HG03571 (cell line): Measurements from ENCODE around the gene FBN2.
"Not testable (repeated sequence)": the region's sequence is repeated elsewhere in the genome, so short reads cannot be mapped to it uniquely, and the experiment has no call there.

Experiments
- ATAC-seq: cut with Tn5 transposase; IDR thresholded peaks from one replicate; pipeline ENCODE4 v1.9.1; 2021; ENCODE audit not compliant: unreplicated experiment

Gene FBN2

DNA sequence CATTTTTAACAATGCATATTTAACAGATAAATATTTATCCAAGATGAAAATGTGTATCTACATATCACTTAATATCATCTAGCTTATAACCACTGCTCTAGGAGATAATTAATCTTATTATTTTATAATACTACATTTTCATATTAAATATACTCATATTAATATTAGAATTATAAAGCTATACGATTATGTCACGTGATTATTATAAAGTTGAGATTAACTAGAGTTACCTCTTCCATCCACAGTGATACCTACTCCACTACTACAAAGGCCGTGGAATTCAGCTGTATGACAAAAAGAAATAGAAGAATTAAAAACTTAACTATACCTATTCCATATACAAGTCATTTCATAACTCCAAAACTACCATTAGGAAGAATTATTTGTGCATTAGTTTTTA lies 171.9 kb downstream of the FBN2 start:
- ATAC-seq: no peak

DNA sequence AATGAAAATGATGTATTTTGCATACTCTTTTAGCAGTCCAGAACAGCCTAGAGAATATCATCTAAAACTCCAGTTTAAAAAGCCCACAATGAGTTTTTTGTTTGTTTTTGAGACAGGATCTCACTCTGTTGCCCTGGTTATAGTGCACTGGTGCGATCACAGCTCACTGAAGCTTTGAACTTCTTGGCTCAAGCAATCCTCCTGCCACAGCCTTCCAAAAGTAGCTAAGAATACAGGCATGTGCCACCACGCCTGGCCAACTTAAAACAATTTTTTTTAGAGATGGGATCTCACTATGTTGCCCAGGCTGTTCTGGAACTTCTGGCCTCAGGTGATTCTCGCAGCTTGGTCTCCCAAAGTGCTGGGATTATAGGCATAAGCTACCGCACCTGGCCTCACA lies 175.7 kb downstream of the FBN2 start:
- no peak for ATAC-seq

- no peak for ATAC-seq
These were observed 179.2 kb downstream of the FBN2 start for GRCh38 chr5:128358826-128359225.

DNA sequence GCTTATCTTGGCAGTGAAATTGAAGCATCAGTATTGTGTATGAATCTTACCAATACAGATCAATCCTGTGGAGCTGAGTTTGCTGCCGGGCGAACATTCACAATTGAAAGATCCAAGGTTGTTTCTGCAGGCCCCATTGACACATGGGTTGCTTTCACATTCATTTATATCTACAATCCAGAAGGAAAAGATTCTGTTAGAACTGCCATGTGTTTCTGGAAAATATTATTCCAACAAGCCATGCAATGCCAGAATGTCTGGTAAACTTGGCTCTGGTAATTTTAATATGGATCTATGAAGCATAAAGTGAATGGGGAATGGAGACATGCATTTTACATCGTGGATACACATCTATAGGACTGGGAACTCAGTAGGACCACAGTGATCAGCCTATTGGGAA lies 180.8 kb downstream of the FBN2 start:
- no peak for ATAC-seq

DNA sequence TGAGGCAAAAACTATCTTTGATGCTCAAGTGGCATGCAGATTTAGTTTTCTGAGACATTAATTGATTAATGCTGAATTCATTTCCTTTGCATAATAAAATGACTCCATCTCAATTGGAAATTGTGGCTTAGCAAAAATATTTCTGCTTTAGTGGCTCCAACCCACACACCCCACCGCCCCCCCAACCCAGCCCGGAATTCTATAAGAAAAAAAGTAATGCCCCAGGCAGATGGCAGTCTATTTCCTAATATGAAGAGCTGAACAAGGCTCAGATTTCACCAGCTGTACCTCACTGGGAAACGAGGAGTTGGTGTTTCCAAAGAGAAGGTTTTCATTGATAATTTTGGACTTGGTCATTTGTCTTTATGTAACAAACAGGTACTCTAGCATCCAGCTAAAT lies 182.1 kb downstream of the FBN2 start:
- no peak for ATAC-seq

- no peak for ATAC-seq
These were observed 184.5 kb downstream of the FBN2 start for GRCh38 chr5:128353441-128354107.

- no peak for ATAC-seq
These were observed 187.3 kb downstream of the FBN2 start for GRCh38 chr5:128350705-128351104.

GRCh38 chr5:128349044-128349858 lies 188.8 kb downstream of the FBN2 start:
- ATAC-seq: no peak

GRCh38 chr5:128346038-128346437 lies 192.0 kb downstream of the FBN2 start:
- ATAC-seq: no peak

DNA sequence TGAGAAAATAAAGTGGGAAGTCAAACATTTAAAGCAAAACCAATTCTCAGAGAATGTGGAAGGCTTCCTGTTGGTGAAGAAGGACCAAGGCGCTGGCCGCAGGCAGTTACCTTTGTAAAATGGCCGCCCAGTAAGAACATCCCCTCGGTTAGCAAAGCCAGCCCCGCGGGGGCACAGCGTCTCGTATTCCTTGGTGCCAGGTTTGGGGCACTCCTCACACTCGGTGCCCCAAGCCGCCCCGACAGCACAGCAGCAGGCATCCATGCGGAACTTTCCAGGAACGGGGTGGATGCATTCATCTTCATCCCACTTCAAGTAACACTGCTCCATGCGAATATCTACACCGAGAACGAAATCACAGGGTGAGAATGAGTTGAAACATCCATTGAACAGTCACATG lies 192.8 kb downstream of the FBN2 start:
- ATAC-seq: no peak

GRCh38 chr5:128343168-128343567 lies 194.9 kb downstream of the FBN2 start:
- no peak for ATAC-seq

- no peak for ATAC-seq
These were observed 197.0 kb downstream of the FBN2 start for GRCh38 chr5:128341056-128341455.

DNA sequence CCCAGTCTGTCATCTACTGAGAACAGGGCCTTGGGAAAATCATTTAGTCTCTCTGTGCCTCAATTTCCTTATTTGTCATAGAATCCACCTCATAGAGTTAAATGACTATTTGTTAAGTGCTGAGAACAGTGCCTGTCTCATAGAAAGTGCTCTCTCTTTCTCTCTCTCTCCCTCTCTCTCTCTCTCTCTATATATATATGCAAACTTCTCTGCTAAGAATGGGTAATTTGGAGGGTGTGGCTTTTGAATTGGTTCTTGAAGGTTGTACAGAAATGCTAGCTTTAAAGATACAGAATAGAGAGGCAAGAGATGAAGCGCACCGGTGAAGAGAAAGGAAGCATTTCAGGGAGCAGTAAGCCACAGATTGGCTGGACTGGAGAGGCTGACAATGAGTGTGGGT lies 197.4 kb downstream of the FBN2 start:
- no peak for ATAC-seq

- no peak for ATAC-seq
These were observed 198.5 kb downstream of the FBN2 start for GRCh38 chr5:128339585-128339984.

- no peak for ATAC-seq
These were observed 199.4 kb downstream of the FBN2 start for GRCh38 chr5:128338649-128339048.

- no peak for ATAC-seq
These were observed 202.7 kb downstream of the FBN2 start for GRCh38 chr5:128335339-128335738.

- no peak for ATAC-seq
These were observed 203.9 kb downstream of the FBN2 start for GRCh38 chr5:128334010-128334716.

DNA sequence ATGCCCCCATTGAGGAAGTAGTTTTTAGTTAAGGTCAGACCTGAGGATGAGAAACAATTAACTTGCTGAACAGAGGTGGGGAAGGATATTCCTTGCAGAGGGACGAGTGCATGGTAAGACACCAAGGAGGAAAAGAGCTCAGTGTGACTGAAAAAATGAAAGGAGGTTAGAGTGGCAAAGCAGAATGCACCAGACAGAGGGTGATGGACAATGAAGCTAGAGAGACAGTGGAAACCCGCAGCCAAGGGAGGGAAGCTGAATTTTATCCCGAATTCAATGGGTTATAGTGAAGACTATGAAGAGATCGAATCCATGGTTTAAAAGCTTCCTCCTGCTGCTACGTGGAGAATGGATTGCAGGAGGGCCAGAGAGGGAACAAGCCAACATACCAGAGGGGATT lies 206.8 kb downstream of the FBN2 start:
- ATAC-seq: no peak

- ATAC-seq: no peak
These were observed 208.6 kb downstream of the FBN2 start for GRCh38 chr5:128329386-128329939.

DNA sequence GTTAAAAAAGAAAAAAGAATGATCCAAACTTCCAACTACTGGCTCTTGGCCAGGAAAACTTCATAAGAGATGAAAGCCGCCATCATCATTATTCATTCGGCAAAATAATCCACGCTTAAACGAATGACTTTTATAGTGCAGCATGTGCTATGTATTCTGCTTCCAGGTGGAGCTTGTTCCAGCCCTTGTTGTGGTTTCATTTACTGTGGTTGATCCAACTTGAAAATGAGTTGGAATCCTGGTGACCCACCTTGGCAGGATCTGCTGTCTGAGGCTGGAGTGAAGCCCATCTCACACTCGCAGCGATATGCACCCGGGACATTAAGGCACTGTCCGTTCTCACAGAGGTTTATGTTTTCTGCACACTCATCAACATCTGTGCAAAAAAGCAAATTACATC lies 209.6 kb downstream of the FBN2 start:
- ATAC-seq: no peak

- ATAC-seq: no peak
These were observed 210.0 kb downstream of the FBN2 start for GRCh38 chr5:128328007-128328406.

DNA sequence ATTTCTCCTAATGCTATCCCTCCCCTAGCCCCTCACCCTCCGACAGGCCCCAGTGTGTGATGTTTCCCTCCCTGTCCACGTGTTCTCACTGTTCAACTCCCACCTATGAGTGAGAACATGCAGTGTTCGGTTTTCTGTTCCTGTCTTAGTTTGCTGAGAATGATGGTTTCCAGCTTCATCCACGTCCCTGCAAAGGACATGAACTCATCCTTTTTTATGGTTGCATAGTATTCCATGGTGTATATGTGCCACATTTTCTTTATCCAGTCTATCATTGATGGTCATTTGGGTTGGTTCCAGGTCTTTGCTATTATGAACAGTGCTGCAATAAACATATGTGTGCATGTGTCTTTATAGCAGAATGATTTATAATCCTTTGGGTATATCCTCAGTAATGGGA lies 216.6 kb downstream of the FBN2 start:
- not testable (repeated sequence) for ATAC-seq
